ENCODE data around the gene HSPA12B.

The HSPA12B gene

DNA sequence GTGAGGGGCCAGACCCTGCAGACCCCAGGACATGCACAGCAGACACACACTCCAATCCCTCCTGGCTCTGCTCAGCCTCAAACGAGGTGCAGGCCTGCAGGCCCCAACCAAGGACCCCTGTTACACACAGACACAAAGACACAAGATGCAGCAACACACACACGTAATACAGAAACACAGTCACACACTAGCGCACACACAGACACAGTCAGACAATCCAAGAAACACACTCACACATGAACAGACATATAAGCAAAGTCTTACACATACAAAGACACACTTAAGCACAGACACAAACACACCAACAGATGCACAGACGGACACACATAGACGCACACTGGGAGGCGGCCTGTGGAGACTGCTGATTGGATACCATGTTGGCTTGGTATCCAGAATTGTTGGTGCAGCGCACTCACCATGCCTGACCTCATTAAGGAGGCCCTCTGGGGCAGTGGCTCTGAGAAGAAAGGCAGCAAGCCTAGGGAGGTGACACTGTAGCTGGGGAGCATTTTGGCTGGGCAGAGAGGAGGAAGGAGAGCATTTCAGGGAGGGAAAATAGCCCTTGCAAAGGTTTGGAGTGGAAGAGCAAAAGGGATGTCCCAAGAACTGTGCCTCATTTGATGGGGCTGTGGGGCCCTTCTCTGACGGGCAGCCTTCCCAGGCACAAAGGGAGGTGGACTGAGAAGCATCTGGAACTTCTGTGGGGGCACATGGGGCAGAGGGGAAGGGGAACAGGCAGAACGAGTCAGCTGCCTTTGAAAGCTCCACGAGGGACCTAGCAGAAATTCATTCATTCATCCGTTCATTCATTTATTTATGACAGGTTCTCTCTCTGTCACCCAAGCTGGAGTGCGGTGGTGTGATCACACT, 1.4 kb upstream of the HSPA12B start:
- DNase-seq: peak; percentile 76

DNA sequence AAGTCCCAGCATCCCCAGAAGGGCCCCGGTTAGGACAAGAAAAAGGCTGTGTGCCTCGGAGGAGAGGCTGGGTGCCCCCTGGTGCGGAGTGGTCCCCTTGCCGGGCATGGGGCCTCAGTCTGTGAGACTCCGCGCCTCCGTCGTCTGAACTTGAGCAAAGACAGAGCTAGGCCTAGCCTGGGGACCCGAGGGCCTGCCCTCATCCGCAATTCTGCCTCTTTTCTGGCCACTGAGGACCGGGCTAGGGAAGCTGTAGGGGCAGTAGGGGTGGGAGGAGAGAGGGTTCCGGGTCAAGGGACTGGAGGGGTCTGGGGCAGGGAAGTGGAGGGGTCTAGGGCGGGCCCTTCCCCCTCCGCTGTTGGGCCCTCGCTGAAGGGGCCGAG, 550 bp upstream of the HSPA12B start:
- no peak for DNase-seq

- DNase-seq: no peak
Observed at GRCh38 chr20:3733119-3733995, 872 bp downstream of the HSPA12B start.

DNA sequence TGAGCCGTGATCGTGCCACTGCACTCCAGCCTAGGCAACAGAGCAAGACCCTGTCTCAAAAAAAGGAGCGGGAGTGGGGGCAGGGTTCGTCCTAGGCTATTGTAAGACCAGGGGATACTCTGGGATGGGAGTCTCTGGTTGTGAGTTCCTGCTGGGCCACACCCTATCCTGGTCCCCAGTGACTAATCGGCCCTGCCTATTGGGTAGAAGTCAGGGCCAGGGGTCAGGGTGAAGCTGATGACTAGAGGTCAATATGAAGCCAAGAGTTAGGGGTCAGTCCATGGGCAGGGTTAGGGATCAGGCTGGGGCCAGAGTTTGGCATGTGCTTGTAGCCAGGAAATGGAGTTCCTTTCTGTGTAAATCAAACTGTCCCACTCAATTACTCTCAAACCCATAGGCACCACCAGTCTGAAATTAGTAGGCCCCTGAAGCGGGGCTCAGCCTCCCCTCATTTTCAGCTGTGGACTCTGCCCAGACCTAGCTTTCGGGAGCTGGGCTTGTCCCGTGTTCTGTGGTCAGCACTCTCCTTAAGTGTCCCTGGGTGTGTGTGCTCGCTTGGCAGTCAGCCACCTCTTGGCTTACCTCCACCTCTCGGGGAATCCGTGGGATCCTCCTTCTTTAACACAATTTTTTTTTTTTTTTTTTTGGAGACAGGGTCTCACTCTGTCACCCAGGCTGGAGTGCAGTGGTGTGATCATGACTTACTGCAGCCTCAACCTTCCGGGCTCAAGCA, 1.8 kb downstream of the HSPA12B start:
- no peak for DNase-seq

DNA sequence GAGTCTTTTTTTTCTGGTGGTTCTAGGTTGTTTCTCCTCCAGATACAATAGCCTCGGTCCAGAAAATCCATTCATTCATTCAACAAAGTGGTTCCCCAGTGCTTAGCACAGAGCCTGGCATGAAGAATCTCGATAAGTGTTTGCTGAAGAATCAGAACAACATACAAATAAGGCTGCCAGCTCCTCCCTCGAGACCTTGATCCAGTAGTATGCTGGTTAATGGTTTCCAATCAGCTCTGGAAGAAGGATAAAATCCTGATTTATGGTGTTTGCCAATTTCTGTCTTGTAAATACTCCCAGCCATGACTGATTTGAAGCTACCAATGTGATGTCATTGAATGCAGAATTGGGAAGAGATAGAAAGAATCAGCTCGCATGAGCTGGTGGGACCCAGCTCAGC, 3.3 kb downstream of the HSPA12B start:
- no peak for DNase-seq

DNA sequence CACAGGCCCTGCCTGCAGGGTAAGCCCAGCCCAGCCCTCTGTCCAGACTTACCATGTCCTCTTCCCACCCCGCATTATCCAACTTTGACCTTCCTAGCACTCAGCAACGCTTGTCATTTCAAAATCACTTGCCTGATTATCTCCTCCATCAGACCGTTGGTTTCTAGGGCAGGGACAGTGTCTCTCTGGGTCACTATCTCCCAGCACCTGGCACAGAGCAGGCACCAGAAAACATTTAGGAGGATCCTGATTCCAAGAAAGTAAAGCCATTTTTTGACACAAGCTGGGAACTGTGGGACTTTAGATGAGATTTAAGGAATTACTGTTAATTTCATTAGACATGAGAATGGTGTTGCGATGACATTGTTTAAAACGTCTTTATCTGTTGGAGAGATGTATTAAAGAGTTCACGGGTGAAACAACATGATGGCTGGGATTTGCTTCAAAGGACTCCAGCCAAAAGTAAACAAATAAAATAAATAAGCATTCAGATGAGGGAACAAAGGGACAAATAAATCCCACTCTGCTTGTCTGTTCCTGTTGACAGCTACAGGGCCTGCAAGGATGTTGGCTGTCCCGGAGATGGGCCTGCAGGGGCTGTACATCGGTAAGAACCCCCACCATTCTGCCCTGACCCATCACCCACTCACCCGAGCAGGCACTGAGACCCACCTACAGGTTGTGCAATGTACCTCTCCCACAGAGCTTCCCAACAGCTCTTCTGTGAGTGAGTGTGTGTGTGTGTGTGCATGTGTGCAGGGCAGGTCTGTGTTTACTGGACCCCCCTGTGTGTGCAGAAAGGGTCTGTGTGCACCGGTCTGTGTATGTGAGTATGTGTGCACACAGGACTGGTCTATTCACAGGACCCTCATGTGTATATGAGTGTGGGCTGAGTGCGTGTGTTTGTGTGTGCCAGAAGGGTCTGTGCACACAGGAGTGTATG, 5.9 kb downstream of the HSPA12B start:
- no peak for DNase-seq

DNA sequence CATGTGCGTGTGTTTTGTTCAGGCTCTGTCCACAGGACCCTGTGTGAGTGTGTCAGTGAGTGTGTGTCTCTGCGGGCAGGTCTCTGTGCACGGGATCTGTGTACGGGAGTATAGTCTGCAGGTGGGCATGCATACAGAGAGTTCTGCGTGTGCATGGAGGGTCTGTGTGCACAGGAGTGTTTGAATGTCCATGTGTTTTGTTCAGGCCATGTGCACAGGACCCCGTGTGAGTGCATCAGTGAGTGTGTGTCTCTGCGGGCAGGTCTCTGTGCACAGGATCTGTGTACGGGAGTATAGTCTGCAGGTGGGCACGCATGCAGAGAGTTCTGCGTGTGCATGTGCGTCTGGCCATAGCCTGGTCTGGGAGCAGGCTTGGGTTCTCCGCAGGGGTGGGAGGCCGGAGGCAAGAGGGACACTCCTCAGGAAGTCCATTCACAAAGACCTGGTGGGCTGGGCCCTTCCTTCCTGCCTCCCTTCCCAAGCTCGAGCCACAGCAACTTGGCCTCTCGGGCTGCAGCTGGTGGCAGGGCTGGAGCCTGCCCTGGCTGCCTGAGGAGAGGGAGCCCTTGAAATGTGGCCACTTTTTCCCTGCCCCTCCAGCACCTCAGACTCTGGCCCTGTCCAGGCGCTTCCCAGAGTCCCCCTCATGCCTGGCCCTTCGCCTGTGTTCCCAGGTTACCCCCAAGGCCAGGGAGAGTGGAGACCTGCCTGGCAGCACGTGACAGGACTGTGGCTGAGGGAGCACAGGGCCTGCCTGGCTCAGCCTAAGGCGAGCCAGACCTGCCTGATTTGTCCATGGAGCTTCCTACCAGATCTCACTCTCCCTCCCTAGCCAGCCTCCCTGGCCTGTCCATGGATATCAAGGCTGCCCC, 6.8 kb downstream of the HSPA12B start:
- no peak for DNase-seq

GRCh38 chr20:3739926-3740451, 7.5 kb downstream of the HSPA12B start:
- no peak for DNase-seq

- no peak for DNase-seq
Observed at GRCh38 chr20:3740615-3741301, 8.3 kb downstream of the HSPA12B start.

DNA sequence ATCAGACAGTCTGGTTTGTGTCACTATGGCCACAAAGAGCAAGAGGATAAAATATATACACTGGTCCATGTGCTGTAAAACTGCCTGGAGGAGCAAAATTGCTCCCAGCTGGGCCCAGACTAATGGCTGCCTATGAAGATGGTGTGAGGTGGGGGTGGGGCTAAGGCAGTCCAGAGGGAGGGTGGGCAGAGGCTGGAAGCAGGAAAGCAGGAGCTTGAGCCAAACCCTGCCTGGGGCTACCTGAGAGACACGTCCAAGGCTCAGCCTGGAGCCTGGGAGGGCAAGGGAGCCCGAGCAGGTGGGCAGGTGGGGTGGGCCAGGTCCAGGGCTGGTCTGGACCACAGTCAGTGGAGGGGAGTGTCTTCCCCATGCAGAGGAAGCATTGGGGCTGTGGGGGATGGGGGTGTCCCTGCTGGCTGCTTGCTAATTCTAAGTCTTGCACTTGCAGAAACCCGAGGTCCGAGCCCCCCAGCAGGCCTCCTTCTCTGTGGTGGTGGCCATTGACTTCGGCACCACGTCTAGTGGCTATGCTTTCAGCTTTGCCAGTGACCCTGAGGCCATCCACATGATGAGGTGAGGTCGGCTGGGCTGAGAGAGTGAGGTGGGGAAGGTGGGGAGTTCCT, 9.5 kb downstream of the HSPA12B start:
- DNase-seq: no peak

DNA sequence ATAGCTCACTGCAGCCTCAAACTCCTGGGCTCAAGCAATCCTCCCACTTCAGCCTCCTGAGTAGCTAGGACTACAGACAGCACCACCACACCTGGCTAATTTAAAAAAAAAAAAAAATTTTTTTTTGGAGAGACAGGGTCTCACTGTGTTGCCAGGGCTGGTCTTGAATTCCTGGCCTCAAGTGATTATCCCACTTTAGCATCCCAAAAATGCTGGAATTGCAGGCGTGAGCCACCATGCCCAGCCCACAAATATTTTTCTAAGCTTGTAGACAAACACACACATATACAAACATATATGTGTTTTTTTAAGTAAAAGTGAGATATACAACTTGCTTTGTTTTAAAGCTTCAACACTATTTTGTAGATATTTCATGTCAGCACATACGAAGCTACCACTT, 10.8 kb downstream of the HSPA12B start:
- no peak for DNase-seq

GRCh38 chr20:3744037-3744436, 11.6 kb downstream of the HSPA12B start:
- no peak for DNase-seq

DNA sequence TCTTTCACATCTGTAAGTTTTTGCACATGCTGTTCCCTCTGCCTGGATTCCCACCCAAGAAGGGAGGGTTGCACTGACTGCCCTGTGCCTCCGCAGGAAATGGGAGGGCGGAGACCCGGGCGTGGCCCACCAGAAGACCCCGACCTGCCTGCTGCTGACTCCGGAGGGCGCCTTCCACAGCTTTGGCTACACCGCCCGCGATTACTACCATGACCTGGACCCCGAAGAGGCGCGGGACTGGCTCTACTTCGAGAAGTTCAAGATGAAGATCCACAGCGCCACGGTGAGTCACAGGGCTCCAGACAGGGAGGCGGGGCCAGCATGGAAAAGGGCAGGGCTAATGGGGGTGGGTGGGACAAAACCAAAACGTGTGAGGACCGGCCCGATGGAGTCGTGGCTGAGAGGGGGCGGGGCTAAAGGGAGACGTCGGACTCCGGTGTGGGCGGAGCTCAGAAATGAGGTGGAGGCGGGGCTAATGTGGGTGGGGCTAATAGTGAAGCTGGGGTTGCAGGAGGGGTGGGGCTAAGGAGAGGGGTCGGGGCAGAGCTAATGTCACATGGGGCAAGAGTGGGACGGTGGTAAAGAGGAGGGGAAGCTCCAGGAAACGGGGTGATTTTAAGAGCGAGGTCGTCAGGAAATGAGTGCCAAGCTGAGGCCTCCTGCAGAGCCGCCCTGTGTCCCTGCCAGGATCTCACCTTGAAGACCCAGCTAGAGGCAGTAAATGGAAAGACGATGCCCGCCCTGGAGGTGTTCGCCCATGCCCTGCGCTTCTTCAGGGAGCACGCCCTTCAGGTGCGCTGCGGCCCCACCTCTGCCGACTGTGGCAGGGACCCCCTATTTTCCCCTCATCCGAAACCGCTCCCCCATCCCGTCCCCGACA, 12.6 kb downstream of the HSPA12B start:
- no peak for DNase-seq

DNA sequence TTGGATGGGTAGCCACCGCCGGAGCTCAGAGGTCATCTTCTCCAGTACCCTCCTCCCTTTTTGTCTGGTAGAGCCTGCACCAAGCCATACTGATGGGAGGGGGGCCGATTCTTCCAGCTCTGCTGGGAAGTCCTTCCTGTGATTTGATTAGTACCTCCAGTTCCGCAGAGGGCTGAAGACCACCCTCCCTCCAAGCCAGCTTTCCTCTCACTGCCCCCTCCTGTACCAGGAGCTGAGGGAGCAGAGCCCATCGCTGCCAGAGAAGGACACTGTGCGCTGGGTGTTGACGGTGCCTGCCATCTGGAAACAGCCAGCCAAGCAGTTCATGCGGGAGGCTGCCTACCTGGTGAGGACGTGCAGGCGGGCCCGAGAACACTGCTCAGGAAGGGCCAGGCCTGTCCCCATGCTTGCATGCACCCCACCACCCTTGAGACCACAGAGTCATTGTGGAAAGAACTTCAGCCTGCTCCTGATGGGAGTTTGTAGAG, 13.2 kb downstream of the HSPA12B start:
- DNase-seq: no peak

DNA sequence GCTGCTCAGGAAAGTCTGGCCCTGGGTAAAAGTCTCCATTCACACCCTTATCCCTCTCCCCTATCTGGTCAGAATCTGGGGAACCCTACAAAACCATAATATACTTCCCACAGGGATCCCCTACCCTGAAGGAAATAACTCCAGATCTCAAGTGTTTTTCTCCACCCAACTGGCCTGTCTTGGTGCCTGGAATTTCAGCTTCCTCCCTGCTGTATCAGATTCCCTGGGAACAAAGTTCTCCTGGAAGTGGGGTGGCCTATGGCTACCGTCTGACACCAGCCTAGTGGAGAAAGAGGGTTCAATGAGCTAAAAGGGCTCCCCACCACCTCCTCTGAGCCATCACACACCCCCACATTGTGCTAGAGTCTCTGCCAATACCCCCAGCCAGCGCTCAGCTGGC, 15.0 kb downstream of the HSPA12B start:
- DNase-seq: no peak

GRCh38 chr20:3748073-3748472, 15.6 kb downstream of the HSPA12B start:
- no peak for DNase-seq

GRCh38 chr20:3749087-3749688, 16.7 kb downstream of the HSPA12B start:
- no peak for DNase-seq
